ENCODE data around the gene TTL.

DNA sequence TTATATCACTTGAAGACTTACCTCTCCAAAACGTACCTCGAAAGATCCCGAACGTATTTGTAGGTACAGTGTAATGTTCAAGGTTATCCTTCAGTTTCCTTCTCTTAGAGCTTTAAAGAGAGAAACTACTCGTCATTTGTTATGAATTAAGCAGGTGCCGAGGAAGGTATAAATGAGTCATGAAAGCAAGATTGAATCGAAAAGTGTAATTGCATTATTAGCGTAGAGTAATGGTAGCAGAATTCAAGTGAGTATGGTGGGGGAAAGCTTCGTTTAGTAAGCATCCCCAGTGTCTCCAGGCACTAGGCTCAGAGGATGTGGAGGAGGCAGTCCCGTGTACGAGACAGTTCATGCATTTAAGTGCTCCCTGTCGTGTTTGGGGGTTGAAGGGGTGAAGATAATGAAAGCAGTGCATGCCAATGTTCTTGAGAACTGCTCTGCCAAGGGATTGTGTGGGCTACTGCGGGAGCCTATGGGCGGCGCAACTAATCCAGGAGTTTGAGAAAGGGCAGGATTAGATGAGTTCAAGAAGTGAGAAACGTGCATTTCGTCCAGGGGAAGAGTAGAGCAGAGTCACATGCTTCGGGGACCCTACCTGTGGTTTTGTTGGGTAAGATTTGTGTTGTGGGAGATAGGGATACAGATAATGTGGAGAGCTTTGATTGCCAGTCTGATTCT is 61.2 kb downstream of the TTL start:
- TF ChIP-seq, protein P1, sequence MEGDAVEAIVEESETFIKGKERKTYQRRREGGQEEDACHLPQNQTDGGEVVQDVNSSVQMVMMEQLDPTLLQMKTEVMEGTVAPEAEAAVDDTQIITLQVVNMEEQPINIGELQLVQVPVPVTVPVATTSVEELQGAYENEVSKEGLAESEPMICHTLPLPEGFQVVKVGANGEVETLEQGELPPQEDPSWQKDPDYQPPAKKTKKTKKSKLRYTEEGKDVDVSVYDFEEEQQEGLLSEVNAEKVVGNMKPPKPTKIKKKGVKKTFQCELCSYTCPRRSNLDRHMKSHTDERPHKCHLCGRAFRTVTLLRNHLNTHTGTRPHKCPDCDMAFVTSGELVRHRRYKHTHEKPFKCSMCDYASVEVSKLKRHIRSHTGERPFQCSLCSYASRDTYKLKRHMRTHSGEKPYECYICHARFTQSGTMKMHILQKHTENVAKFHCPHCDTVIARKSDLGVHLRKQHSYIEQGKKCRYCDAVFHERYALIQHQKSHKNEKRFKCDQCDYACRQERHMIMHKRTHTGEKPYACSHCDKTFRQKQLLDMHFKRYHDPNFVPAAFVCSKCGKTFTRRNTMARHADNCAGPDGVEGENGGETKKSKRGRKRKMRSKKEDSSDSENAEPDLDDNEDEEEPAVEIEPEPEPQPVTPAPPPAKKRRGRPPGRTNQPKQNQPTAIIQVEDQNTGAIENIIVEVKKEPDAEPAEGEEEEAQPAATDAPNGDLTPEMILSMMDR (IDR thresholded peaks at IDR 0.05): no peak
- TF ChIP-seq EP300 (IDR thresholded peaks at IDR 0.05) (no peak), POLR2A (IDR thresholded peaks at IDR 0.05) (no peak), POLR2AphosphoS5 (IDR thresholded peaks at IDR 0.05) (no peak)

All from sigmoid colon (tissue), 4 donors.